GM23248 (cell line): ENCODE data around the gene ADCY2.

ENCODE experiments used
- EZH2 ChIP-seq: fragments of 200-600 bp; sonication (generic); IDR thresholded peaks from 2 replicates; pipeline ENCODE4 v1.6.1; 2018; ENCODE audit warnings: antibody characterized with exemption, mild to moderate bottlenecking; ENCODE audit not compliant: insufficient read depth, poor library complexity, severe bottlenecking
- EZH2phosphoT487 ChIP-seq: fragments of 200-600 bp; sonication (generic); IDR thresholded peaks from 2 replicates; pipeline ENCODE4 v1.6.1; 2018; ENCODE audit warnings: antibody characterized with exemption, moderate library complexity, mild to moderate bottlenecking, low read depth; ENCODE audit not compliant: insufficient read depth

- no peak for TF ChIP-seq EZH2phosphoT487
- no peak for TF ChIP-seq EZH2
These were observed 441.5 kb downstream of the ADCY2 start for GRCh38 chr5:7837403-7837802.
